HG03066 (cell line): ENCODE data around the gene HOXA11.

Experiments
- ATAC-seq: cut with Tn5 transposase; IDR thresholded peaks from one replicate; pipeline ENCODE4 v1.9.1; 2021; ENCODE audit warnings: low read depth; ENCODE audit not compliant: unreplicated experiment

The HOXA11 gene

DNA sequence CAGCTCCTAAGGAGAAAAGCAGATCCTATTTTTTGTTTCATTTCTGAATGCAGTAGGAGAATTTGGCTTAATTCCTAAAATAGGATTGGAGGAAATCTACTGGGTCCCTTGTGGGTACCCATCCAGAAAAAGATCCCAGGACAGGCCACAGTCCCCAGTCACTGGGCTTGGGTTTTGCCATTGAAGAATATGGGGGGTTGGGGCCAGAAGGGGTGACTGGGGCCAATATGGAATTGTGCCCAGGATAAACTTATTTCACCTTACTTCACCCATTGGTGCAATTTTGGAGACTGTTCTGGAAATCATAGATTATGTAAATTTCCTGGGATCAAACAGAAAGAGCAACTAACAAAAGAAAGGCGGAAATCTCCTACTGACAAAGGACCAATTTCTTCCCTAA is 46.6 kb downstream of the HOXA11 start:
- ATAC-seq: no peak

DNA sequence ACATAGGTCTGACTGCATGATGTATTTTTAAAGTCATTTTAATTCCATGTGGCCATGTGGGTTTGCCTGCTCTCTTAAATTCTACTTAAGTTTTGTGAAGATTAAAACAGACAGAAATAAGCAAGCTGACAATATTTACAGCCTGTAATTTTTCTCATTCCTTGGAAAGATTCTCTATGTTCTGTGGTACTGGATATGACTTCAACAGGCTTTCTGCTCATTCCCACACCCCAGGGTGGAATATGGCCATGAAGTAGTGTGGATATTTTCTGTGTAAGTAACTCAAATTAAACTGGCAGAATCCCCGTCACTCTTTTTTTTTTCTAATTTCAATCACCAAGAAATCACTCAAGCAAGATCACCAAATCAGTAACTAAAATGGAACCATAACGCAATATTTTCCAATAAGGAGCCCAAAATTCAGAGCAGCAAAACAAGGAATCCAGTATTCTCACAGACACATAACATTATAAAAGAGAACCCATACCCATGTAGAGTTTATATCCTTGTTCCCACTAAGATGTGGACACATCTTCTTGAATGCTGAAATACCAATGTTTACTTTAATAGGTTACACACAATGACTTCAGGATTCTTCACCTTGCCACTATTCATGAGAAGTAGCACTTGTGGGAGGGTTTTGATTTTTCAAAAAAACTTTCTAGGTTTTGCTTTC is 47.3 kb downstream of the HOXA11 start:
- ATAC-seq: no peak

DNA sequence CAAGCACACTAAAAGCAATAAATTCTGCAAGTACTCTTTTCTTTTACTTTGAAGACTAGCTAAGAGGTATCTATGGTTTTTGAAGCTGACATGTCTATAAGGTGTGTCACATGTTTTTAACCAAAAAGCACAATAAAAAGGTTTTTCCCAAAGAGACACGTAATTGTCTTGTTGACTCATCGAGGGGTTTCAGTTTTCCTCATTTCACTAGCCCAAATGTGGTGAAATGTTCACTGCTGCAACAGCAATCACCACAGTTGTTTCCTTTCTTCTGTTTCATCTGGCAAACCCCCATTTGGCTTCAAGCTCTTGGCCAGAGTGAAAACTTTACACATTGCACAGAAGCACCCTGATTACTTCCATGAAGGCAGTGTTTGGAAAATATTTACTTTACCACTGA is 50.6 kb downstream of the HOXA11 start:
- no peak for ATAC-seq

DNA sequence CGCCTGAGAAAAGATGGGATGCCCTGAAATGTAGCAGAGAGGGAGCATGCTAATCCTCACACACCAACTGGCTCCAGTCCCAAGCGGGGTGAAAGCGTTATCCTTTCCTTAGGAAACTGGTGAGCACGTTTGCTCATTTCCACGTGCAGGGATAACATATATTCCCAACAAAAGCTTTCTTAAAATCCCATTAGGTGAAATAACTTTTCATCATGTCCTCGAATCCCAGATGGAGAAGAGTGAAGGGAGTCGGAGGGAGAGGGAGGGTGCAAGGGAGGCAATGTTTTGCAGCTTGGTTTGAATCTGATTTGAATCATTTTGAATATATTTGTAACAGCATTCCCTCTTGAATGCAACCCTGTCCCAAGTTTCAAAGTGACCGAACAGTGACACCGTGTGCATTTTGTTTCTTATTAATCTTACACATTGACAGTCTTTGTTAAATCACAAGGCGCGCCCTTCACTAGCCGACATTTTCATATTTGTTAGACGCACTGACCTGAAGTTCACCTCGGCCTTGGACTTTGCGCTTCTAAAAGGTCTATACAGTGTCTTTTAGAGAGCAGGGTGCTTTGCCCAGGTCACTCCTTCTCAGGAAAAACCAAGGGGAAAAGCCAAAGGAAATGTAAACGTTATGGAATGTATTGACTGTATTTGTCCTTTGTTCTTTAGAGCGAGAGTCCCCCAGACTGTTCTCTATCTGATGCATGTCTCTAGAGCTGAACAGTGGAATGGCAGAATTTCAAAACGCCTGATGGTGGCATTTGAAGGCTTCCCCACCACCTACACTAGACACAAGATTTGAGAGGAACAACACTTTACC is 51.4 kb downstream of the HOXA11 start:
- ATAC-seq: no peak

DNA sequence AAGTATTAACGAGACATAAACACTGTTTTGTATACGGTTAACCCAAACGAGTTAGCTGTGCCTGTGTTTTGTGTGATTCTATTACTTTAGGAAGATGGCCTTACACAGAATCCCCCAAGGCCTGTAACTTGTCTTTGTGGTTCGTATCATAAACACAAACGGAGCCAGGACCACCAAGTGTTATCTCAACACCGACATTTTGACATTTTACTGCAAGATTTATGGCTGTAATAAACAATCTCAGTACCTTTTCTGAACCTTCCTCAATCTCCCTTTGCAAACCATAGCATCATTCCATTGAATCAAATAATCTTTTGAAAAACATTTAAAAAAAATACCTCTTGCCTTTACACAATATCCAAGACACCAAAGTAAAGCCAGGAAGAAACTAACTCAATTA is 52.1 kb downstream of the HOXA11 start:
- ATAC-seq: no peak

DNA sequence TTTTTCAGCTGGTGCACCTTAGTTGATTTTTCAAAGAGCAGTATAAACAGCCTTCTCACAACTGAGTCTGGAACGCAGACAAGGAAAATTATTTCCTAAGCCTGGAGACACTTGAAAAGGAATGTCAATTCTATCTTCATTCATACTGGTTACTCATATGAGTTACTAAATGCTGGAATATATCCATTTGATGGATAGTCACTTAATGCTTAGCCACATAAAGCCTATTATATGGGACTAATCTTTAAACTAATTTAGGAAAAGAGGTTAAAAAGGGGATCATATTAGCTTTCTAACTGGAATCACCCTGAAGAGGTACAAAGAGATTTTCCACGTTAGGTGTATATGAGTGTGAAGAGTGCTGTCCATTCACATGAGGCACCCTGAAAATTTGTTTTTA is 52.8 kb downstream of the HOXA11 start:
- ATAC-seq: no peak

DNA sequence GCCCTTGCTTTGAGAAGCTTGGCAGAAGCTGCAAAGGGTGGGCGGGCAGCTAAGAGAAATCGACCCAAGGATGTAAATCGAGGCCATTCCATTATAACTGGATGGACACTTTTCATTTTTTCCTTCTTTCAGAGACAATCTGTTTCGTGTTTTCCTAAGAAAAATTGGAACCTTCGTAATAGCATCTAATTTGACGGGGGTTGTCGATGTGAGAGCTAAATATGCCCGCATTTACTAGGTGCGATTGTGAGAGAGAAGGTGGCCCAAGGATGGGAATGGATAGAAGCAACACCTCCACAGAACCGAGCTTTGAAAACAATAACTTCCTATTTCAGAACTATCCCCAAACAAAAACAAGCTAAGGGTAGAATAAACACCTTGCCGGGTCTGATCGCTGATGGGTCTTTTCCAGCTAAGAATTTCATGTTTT is 53.6 kb downstream of the HOXA11 start:
- no peak for ATAC-seq
